Neural cell (in vitro differentiated cells): Measurements from ENCODE around the gene ASCC1. TPM values are rescaled to one million over a fixed set of nuclear protein-coding genes. Genes with fewer than 3 reads are reported as not detected.
"Not testable (repeated sequence)": the region's sequence is repeated elsewhere in the genome, so short reads cannot be mapped to it uniquely, and the experiment has no call there.

Experiments used
- H2AFZ ChIP-seq: fragments of 200-600, 300-800 bp; sonication (generic), shearing (Covaris generic); 2 replicates; pipeline ENCODE4 v1.6.0; 2014; ENCODE audit warnings: low read depth, mild to moderate bottlenecking, antibody characterized with exemption, low read length, moderate library complexity
- H3F3A ChIP-seq: fragments of 200-600 bp; shearing (Covaris generic); 2 replicates; pipeline ENCODE4 v1.6.1; 2016; ENCODE audit warnings: mild to moderate bottlenecking, moderate library complexity, mixed read lengths, antibody characterized with exemption, low read length; ENCODE audit not compliant: insufficient read depth, poor library complexity, severe bottlenecking
- H3K27ac ChIP-seq: fragments of 200-600, 300-800 bp; sonication (generic), shearing (Covaris generic); 2 replicates; pipeline ENCODE4 v1.5.1; 2014; ENCODE audit warnings: mild to moderate bottlenecking, low read length, moderate library complexity
- H3K27me3 ChIP-seq: fragments of 300-800, 200-600 bp; sonication (generic), shearing (Covaris generic); 2 replicates; pipeline ENCODE4 v1.6.0; 2014; ENCODE audit warnings: mild to moderate bottlenecking, low read depth, low read length, moderate library complexity; ENCODE audit not compliant: insufficient read depth
- H3K36me3 ChIP-seq: fragments of 300-800, 200-600 bp; sonication (generic), shearing (Covaris generic); 2 replicates; pipeline ENCODE4 v1.5.1; 2014; ENCODE audit warnings: mild to moderate bottlenecking, antibody characterized with exemption, low read length, moderate library complexity; ENCODE audit not compliant: insufficient read depth
- H3K4me2 ChIP-seq: fragments of 300-800, 200-600 bp; sonication (generic), shearing (Covaris generic); 2 replicates; pipeline ENCODE4 v1.6.0; 2014; ENCODE audit warnings: mild to moderate bottlenecking, low read length
- H3K4me3 ChIP-seq: fragments of 300-800, 200-600 bp; sonication (generic), shearing (Covaris generic); 2 replicates; pipeline ENCODE4 v1.5.1; 2014; ENCODE audit warnings: mild to moderate bottlenecking, low read length, moderate library complexity
- H3K79me2 ChIP-seq: fragments of 200-600 bp; shearing (Covaris generic); replicated peaks from 2 replicates; pipeline ENCODE4 v1.6.0; 2014; ENCODE audit warnings: mild to moderate bottlenecking, low read length, moderate library complexity; ENCODE audit not compliant: insufficient read depth
- H3K9ac ChIP-seq: fragments of 300-800, 200-600 bp; sonication (generic), shearing (Covaris generic); 2 replicates; pipeline ENCODE4 v1.6.1; 2016; ENCODE audit warnings: mild to moderate bottlenecking, low read length, mixed read lengths
- H3K9me2 ChIP-seq: fragments of 200-600 bp; shearing (Covaris generic); 2 replicates; pipeline ENCODE4 v1.6.1; 2016; ENCODE audit warnings: mild to moderate bottlenecking, low read length, mixed read lengths; ENCODE audit not compliant: insufficient read depth
- H3K9me3 ChIP-seq: fragments of 200-600, 300-800 bp; sonication (generic), shearing (Covaris generic); 2 replicates; pipeline ENCODE4 v1.6.1; 2016; ENCODE audit warnings: mild to moderate bottlenecking, mixed run types, low read length, moderate library complexity, mixed read lengths
- H4K20me1 ChIP-seq: fragments of 200-600 bp; shearing (Covaris generic); 2 replicates; pipeline ENCODE4 v1.6.1; 2016; ENCODE audit warnings: mild to moderate bottlenecking, mixed run types; ENCODE audit not compliant: insufficient read depth
- EP300 ChIP-seq: fragments of 450-650 bp; conservative IDR thresholded peaks from 2 replicates; pipeline ENCODE4 v1.6.1; 2014; ENCODE audit warnings: antibody characterized with exemption, mild to moderate bottlenecking, moderate library complexity; ENCODE audit not compliant: poor library complexity, severe bottlenecking
- EZH2 ChIP-seq: fragments of 200-600, 300-800 bp; shearing (Covaris generic), sonication (generic); IDR thresholded peaks from 2 replicates; pipeline ENCODE4 v1.6.1; 2014; ENCODE audit warnings: antibody characterized with exemption, low read length, borderline replicate concordance, mild to moderate bottlenecking; ENCODE audit not compliant: insufficient read depth, poor library complexity, severe bottlenecking
- MXI1 ChIP-seq: fragments of 450-650 bp; conservative IDR thresholded peaks from 2 replicates; pipeline ENCODE4 v1.6.1; 2014; ENCODE audit warnings: antibody characterized with exemption, mild to moderate bottlenecking; ENCODE audit not compliant: poor library complexity, severe bottlenecking
- POLR2AphosphoS5 ChIP-seq: IDR thresholded peaks from 2 replicates; pipeline ENCODE4 v1.6.1; 2012
- RAD21 ChIP-seq: fragments of 450-650 bp; conservative IDR thresholded peaks from 2 replicates; pipeline ENCODE4 v1.6.1; 2014; ENCODE audit warnings: antibody characterized with exemption, mild to moderate bottlenecking, moderate library complexity
- SMC3 ChIP-seq: fragments of 450-650 bp; conservative IDR thresholded peaks from 2 replicates; pipeline ENCODE4 v1.6.1; 2014; ENCODE audit warnings: antibody characterized with exemption, mild to moderate bottlenecking, moderate library complexity; ENCODE audit not compliant: poor library complexity
- TAF1 ChIP-seq: IDR thresholded peaks from 2 replicates; pipeline ENCODE4 v1.6.1; 2012; ENCODE audit warnings: low read depth
- polyA plus RNA-seq: library from polyadenylated mRNA; depleted of rRNA; stranded (reverse); fragments of >200 nt; gene quantifications from 2 replicates; pipeline ENCODE4 v1.2.3, GENCODE V29; 2014
- TF ChIP-seq, protein P1 (sequence below): IDR thresholded peaks from 2 replicates; pipeline ENCODE4 v1.6.1; 2012; ENCODE audit warnings: borderline replicate concordance
- TF ChIP-seq, protein P2 (sequence below): fragments of 450-650 bp; IDR thresholded peaks from 2 replicates; pipeline ENCODE4 v1.5.1; 2014; ENCODE audit warnings: antibody characterized with exemption, mild to moderate bottlenecking, moderate library complexity; ENCODE audit not compliant: poor library complexity, severe bottlenecking

ASCC1 gene
- polyA plus RNA-seq, 1 donor from 2014 or later = 39.6 TPM

DNA sequence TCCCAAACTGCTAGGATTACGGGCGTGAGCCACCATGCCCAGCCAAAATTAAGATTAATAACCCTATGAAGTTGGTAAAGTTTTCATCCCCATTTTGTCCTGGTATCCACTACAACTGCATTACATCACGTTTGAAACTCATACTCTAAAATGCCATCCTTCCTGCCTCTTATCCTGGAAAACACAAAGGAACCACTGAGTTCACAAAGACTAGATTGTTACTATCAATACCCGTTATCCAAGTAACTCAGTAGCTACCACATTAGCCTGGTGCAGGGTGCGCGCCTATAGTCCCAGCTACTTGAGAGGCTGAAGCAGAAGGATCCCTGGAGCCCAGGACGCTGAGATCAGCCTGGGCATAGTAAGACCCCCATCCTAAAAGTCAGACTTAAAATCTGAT, 63.8 kb downstream of the ASCC1 start:
- H3K27me3 ChIP-seq = no peaks in the 10 kb centered on the region
- H3K79me2 ChIP-seq = no peaks in the 10 kb centered on the region
- TF ChIP-seq, protein P1, sequence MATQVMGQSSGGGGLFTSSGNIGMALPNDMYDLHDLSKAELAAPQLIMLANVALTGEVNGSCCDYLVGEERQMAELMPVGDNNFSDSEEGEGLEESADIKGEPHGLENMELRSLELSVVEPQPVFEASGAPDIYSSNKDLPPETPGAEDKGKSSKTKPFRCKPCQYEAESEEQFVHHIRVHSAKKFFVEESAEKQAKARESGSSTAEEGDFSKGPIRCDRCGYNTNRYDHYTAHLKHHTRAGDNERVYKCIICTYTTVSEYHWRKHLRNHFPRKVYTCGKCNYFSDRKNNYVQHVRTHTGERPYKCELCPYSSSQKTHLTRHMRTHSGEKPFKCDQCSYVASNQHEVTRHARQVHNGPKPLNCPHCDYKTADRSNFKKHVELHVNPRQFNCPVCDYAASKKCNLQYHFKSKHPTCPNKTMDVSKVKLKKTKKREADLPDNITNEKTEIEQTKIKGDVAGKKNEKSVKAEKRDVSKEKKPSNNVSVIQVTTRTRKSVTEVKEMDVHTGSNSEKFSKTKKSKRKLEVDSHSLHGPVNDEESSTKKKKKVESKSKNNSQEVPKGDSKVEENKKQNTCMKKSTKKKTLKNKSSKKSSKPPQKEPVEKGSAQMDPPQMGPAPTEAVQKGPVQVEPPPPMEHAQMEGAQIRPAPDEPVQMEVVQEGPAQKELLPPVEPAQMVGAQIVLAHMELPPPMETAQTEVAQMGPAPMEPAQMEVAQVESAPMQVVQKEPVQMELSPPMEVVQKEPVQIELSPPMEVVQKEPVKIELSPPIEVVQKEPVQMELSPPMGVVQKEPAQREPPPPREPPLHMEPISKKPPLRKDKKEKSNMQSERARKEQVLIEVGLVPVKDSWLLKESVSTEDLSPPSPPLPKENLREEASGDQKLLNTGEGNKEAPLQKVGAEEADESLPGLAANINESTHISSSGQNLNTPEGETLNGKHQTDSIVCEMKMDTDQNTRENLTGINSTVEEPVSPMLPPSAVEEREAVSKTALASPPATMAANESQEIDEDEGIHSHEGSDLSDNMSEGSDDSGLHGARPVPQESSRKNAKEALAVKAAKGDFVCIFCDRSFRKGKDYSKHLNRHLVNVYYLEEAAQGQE = no peak
- TF ChIP-seq EZH2 (no peak), MXI1 (no peak), SMC3 (no peak), RAD21 (no peak), EP300 (no peak), TAF1 (no peak), POLR2AphosphoS5 (no peak)
- TF ChIP-seq, protein P2, sequence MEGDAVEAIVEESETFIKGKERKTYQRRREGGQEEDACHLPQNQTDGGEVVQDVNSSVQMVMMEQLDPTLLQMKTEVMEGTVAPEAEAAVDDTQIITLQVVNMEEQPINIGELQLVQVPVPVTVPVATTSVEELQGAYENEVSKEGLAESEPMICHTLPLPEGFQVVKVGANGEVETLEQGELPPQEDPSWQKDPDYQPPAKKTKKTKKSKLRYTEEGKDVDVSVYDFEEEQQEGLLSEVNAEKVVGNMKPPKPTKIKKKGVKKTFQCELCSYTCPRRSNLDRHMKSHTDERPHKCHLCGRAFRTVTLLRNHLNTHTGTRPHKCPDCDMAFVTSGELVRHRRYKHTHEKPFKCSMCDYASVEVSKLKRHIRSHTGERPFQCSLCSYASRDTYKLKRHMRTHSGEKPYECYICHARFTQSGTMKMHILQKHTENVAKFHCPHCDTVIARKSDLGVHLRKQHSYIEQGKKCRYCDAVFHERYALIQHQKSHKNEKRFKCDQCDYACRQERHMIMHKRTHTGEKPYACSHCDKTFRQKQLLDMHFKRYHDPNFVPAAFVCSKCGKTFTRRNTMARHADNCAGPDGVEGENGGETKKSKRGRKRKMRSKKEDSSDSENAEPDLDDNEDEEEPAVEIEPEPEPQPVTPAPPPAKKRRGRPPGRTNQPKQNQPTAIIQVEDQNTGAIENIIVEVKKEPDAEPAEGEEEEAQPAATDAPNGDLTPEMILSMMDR = no peak
- H3K4me2 ChIP-seq = no peak overlapping the region
- no peaks in the 10 kb centered on the region for H3K36me3 ChIP-seq
- no peaks in the 10 kb centered on the region for H4K20me1 ChIP-seq
- H3K9me3 ChIP-seq = no peaks in the 10 kb centered on the region
- H2AFZ ChIP-seq = no peak overlapping the region
- no peaks in the 10 kb centered on the region for H3F3A ChIP-seq
- no peak overlapping the region for H3K4me3 ChIP-seq
- no peaks in the 10 kb centered on the region for H3K9me2 ChIP-seq
- H3K9ac ChIP-seq = no peak overlapping the region
- H3K27ac ChIP-seq = no peak overlapping the region

DNA sequence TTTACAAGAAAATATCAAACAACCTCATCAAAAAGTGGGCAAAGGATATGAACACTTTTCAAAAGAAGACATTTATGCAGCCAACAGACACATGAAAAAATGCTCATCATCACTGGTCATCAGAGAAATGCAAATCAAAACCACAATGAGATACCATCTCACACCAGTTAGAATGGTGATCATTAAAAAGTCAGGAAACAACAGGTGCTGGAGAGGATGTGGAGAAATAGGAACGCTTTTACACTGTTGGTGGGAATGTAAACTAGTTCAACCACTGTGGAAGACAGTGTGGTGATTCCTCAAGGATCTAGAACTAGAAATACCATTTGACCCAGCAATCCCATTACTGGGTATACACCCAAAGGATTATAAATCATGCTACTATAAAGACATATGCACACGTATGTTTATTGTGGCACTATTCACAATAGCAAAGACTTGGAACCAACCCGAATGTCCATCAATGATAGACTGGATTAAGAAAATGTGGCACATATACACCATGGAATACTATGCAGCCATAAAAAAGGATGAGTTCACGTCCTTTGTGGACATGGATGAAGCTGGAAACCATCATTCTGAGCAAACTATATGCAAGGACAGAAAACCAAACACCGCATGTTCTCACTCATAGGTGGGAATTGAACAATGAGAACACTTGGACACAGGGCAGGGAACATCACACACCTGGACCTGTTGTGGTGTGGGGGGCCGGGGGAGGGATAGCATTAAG, 65.2 kb downstream of the ASCC1 start:
- H4K20me1 ChIP-seq, H3K27me3 ChIP-seq, H2AFZ ChIP-seq, H3K9ac ChIP-seq, H3K36me3 ChIP-seq, H3K9me3 ChIP-seq, H3K4me2 ChIP-seq, H3F3A ChIP-seq, H3K9me2 ChIP-seq, H3K27ac ChIP-seq, H3K79me2 ChIP-seq, H3K4me3 ChIP-seq: not testable (repeated sequence)

DNA sequence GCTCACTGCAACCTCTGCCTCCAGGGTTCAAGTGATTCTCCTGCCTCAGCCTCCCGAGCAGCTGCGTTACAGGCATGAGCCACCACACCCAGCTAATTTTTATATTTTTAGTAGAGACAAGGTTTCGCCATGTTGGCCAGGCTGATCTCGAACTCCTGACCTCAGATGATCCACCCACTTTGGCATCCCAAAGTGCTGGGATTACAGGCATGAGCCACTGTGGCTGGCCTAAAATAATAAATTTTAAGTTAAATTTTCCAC, 68.8 kb downstream of the ASCC1 start:
- not testable (repeated sequence) for H2AFZ ChIP-seq, H3K4me2 ChIP-seq, H3K79me2 ChIP-seq, H3K27me3 ChIP-seq, H3K9me3 ChIP-seq, H3K27ac ChIP-seq, H3F3A ChIP-seq, H3K9me2 ChIP-seq, H3K4me3 ChIP-seq, H3K36me3 ChIP-seq, H4K20me1 ChIP-seq, H3K9ac ChIP-seq
